Lower leg skin (tissue), 4 donors: ENCODE measurements around the gene SEZ6. TPM values are rescaled to one million over a fixed set of nuclear protein-coding genes. Genes with fewer than 3 reads are reported as not detected.

Experiments used
- DNase-seq, 2 donors: peaks; one replicate each; pipeline ENCODE4 v3.0.0-alpha.2; 2019; ENCODE audit warnings: low spot score in 2 of 2
- H3K4me3 ChIP-seq: fragments of 200-600 bp; sonication (generic); 2 replicates; pipeline ENCODE4 v1.5.1; 2017; ENCODE audit warnings: mild to moderate bottlenecking, low read depth; ENCODE audit not compliant: poor library complexity, severe bottlenecking
- POLR2A ChIP-seq, 2 donors: fragments of 450-650 bp; IDR thresholded peaks; one replicate each; pipeline ENCODE4 v1.6.1; 2016 to 2017; ENCODE audit warnings: antibody characterized with exemption in 2 of 2, mild to moderate bottlenecking in 1 of 2, moderate library complexity in 1 of 2
- WGBS, 2 donors: methylation state at CpG; one replicate each; pipeline ENCODE4 v1.1.5; 2018; 5-methylcytosine and 5-hydroxymethylcytosine counted together
- intact Hi-C: fragments of 100-400 bp; cut with DNase I; formaldehyde crosslinking; loops from one replicate; pipeline ENCODE4 v1.15.0; 2023; ENCODE audit warnings: low total_unique reads
- total RNA-seq, 4 donors: library from RNA; depleted of rRNA; stranded (reverse); fragments of >200 nt; gene quantifications; one replicate each; pipeline ENCODE4 v1.1.0, GENCODE V29; 2016
- TF ChIP-seq, protein P1 (sequence below), 3 donors: fragments of 450-650 bp; IDR thresholded peaks; one replicate each; pipeline ENCODE4 v1.5.1; 2016; ENCODE audit warnings: antibody characterized with exemption in 3 of 3, mild to moderate bottlenecking in 3 of 3, moderate library complexity in 2 of 3

SEZ6 gene
- total RNA-seq, 4 donors from 2014 or later, result not detected

DNA sequence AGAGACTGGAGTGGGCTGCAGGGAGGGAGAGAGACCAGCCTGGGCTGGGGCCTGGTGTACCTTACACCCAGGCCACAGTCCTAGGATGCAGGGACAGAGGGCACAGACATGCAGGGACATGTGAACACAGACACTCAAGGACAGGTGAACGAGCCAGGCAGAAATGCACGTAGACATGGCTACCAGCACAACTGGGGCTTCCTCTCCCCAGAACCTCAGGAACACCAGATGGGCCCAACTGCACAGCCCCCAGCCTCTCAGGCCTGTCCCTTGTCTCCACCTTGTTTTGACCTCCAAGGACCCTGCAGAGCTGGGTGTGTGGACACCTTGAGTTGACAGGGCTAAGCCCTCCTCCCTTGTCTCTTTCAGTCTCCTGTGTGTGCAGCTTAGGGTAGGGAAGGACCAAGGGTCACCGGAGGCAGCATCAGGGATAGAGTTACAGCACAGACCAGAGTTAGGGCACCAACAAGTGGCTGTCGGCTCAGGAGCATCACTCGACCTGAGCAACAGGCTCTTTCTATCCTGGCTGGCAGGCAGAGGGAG, 9.2 kb downstream of the SEZ6 start:
- TF ChIP-seq, protein P1, sequence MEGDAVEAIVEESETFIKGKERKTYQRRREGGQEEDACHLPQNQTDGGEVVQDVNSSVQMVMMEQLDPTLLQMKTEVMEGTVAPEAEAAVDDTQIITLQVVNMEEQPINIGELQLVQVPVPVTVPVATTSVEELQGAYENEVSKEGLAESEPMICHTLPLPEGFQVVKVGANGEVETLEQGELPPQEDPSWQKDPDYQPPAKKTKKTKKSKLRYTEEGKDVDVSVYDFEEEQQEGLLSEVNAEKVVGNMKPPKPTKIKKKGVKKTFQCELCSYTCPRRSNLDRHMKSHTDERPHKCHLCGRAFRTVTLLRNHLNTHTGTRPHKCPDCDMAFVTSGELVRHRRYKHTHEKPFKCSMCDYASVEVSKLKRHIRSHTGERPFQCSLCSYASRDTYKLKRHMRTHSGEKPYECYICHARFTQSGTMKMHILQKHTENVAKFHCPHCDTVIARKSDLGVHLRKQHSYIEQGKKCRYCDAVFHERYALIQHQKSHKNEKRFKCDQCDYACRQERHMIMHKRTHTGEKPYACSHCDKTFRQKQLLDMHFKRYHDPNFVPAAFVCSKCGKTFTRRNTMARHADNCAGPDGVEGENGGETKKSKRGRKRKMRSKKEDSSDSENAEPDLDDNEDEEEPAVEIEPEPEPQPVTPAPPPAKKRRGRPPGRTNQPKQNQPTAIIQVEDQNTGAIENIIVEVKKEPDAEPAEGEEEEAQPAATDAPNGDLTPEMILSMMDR (IDR thresholded peaks at IDR 0.05), result no peak
- TF ChIP-seq POLR2A (IDR thresholded peaks at IDR 0.05), result no peak
- intact Hi-C loops, result no loop called here
- 48 to 71% methylated on average over 5 of the region's 5 CpGs for WGBS, 2 donors
- H3K4me3 ChIP-seq, result no peak overlapping the region
- DNase-seq, result no peak

DNA sequence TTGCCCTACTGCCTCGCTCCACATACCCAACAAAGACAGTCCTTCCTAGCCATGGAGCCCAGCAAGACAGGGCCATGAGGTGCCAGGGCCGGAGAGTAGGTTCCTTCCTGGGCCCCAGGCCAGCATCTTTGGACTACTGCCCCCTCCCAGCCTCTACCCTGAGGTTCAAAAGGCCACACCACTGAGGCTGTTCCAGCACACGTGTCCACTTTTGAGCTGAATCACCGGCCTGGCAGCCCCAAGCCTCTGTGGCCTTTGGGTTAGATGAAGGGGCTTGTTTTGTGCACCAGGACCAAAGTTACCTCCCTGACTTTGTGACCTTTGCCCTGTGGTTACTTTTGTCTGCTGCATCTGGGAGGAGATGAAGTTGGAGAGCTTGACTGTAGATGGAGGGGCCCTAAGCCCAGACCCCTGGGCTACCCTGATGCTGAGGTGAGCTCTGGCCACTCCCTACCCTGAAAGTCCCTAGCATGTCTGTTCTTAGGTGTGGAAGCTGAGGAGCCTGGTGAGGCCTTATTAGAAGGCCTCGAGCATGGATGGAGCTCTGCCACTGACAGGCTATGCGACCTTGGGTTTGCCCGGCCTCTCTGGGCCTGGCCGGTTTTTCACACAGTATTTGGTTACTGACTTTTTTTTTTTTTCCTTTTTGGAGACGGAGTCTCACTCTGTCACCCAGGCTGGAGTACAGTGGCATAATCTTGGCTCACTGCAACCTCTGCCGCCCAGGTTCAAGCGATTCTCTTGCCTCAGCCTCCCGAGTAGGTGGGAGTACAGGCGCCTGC, 12.0 kb downstream of the SEZ6 start:
- WGBS, 2 donors, result 87 to 91% methylated on average over 13 of the region's 13 CpGs

DNA sequence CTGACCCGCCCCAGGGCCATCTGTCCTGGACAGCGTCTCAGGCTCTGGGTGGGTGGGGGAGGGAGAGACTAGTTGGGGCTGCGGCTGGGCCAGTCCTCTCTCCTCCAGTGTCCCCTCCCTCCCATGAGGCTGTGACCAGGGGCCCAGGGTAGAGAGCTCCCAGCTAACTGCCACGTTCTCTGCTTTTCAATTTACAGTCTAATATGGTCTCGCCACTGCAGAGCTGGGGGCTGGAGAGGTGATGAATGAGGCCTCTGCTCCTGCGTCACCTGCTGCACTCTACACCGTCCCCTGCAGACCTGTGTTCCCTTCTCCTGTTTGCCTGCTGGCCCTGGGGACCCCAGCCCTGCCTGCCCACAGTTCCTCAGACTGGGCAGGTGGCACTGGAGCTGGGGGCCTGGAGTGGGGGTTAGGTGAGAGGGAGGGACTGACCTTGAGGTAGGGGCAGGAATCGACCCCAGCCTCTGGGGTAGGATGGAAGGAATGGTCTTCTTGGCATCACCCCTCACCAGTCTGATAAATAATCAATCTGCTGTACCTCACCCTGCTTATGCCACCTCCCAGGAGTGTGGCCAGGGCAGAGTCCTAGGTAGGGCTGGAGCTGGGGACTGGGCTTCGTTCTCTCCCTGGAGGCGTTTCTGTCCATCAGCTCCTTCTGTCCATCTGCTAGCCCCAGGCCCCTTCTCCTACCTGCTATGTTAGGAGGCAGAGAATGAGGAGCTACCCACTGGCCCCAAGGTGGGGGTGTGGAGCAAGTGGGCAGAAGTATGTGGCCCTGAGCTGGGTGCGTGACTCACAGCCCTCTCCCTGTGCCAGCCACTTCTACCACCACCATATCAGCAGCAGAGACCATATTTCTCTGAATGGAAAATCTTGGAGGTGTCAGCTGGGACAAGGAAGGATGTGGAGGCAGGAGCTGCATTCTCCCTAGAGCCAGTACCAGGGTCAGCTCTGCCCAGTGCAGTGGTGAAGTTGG, 12.9 kb downstream of the SEZ6 start:
- DNase-seq, result no peak
- TF ChIP-seq, protein P1 (IDR thresholded peaks at IDR 0.05), result no peak
- no peak for TF ChIP-seq POLR2A (IDR thresholded peaks at IDR 0.05)
- intact Hi-C loops, result no loop called here
- 65 to 81% methylated on average over 8 to 9 of the region's 11 CpGs for WGBS, 2 donors
- no peak overlapping the region for H3K4me3 ChIP-seq

More for the DNA sequence above, 12.0 kb downstream of the SEZ6 start:
- H3K4me3 ChIP-seq, result no peak overlapping the region
- no peak for DNase-seq
- intact Hi-C loops, result no loop called here
- no peak for TF ChIP-seq POLR2A (IDR thresholded peaks at IDR 0.05)
- TF ChIP-seq, protein P1 (IDR thresholded peaks at IDR 0.05), result no peak

DNA sequence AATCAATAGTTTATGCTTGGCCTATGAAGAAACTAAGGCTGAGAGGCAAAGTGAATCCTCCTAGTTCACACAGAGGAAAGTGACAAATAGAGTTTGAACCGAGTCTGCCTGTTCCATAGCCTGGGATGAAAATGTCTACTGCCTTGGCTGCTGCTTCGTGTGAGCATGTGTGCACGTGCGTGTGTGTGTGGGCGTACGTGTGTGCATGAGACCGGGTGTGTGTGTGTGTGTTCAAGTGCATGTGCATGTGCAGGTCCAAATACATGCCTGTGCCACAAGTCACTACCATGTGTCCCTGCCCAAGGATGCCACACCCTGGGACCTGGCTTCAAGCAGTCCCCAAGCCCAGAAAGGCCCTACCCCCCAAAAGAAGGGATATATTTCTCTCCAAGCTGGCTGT, 13.6 kb downstream of the SEZ6 start:
- intact Hi-C loops, result no loop called here
- no peak overlapping the region for H3K4me3 ChIP-seq
- no peak for DNase-seq
- TF ChIP-seq, protein P1 (IDR thresholded peaks at IDR 0.05), result no peak
- TF ChIP-seq POLR2A (IDR thresholded peaks at IDR 0.05), result no peak
- 58 to 70% methylated on average over 7 of the region's 7 CpGs for WGBS, 2 donors

DNA sequence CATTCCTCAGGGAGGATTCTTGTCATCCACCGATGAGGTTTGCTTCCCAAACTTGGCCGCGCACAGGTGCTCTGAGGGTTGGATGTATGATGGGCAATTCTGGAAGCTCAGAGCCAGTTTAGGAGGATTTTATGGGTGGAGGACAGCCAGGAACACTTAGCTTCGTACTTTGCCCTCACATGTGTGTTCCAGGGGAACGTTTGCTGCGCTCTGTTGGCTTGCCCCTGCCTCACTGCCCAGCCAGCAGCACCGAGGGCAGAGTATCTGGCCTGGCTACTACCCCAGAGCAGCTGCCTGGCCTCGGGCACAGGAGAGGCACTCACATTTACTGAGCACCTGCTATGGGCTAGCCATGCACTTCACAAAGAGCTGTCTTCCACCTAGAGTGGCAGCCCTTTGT, 14.1 kb downstream of the SEZ6 start:
- TF ChIP-seq, protein P1 (IDR thresholded peaks at IDR 0.05), result no peak
- no peak for TF ChIP-seq POLR2A (IDR thresholded peaks at IDR 0.05)
- WGBS, 2 donors, result 30 to 59% methylated on average over 6 to 8 of the region's 8 CpGs
- intact Hi-C loops, result no loop called here
- DNase-seq, result no peak
- no peak overlapping the region for H3K4me3 ChIP-seq
